Omental fat pad (tissue), 4 donors: ENCODE data around the gene GCDH. TPM values are rescaled to one million over a fixed set of nuclear protein-coding genes. Genes with fewer than 3 reads are reported as not detected.
A peak's percentile ranks its signal among the peaks of the same experiment; 100 is the strongest.

Experiments
- ATAC-seq: fragments of 150-250 bp; one replicate; pipeline ENCODE4 v1.9.1; 2016; ENCODE audit warnings: mild to moderate bottlenecking, moderate library complexity; ENCODE audit not compliant: low FRiP score
- DNase-seq: peaks from one replicate; pipeline ENCODE4 v3.0.0-alpha.2; 2019; ENCODE audit warnings: low spot score
- total RNA-seq, 4 donors: library from RNA; depleted of rRNA; stranded (reverse); fragments of >200 nt; gene quantifications; one replicate each; pipeline ENCODE4 v1.1.0, GENCODE V29; 2016
- TF ChIP-seq, protein P1 (sequence below), 3 donors: fragments of 450-650 bp; IDR thresholded peaks; one replicate each; pipeline ENCODE4 v1.5.1; 2016 to 2017; ENCODE audit warnings: antibody characterized with exemption in 3 of 3, mild to moderate bottlenecking in 3 of 3, moderate library complexity in 2 of 3

Gene GCDH
- total RNA-seq, 4 donors from 2014 or later: 36.1 to 51.4 (median 45.2) TPM

DNA sequence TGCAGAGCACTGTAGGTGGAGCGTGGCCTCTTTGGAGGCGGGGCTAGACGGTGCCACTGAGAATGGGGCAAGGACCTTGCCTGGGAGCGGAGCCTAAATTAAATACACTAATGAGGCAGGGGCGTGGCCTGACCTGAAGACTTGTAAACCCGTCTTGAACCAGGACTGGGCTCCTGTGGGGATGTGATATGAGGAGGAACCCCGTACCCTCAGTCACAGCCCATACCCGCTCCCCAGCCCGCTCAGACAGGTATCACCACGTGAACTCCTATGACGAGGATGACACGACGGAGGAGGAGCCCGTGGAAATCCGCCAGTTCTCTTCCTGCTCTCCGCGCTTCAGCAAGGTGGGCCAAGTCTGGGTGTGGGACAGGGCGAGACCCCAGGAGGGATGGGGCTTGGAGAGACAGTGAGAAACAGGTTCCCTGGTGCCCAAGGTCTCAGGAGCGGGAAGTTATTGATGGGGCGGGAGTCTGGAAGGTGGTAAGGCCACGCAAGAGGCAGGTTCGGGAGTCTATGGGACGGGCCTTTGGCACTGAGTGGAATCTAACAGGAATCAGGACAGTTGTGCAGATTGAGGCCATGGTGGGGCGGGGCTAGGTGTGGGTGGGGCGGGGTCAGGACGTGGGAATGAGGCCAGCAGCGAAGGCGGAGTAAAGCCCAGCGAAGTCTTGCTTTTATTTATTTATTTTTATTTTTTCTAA is 24.4 kb upstream of the GCDH start:
- ATAC-seq (no peak), DNase-seq (no peak)
- TF ChIP-seq, protein P1, sequence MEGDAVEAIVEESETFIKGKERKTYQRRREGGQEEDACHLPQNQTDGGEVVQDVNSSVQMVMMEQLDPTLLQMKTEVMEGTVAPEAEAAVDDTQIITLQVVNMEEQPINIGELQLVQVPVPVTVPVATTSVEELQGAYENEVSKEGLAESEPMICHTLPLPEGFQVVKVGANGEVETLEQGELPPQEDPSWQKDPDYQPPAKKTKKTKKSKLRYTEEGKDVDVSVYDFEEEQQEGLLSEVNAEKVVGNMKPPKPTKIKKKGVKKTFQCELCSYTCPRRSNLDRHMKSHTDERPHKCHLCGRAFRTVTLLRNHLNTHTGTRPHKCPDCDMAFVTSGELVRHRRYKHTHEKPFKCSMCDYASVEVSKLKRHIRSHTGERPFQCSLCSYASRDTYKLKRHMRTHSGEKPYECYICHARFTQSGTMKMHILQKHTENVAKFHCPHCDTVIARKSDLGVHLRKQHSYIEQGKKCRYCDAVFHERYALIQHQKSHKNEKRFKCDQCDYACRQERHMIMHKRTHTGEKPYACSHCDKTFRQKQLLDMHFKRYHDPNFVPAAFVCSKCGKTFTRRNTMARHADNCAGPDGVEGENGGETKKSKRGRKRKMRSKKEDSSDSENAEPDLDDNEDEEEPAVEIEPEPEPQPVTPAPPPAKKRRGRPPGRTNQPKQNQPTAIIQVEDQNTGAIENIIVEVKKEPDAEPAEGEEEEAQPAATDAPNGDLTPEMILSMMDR (IDR thresholded peaks at IDR 0.05): no peak

DNA sequence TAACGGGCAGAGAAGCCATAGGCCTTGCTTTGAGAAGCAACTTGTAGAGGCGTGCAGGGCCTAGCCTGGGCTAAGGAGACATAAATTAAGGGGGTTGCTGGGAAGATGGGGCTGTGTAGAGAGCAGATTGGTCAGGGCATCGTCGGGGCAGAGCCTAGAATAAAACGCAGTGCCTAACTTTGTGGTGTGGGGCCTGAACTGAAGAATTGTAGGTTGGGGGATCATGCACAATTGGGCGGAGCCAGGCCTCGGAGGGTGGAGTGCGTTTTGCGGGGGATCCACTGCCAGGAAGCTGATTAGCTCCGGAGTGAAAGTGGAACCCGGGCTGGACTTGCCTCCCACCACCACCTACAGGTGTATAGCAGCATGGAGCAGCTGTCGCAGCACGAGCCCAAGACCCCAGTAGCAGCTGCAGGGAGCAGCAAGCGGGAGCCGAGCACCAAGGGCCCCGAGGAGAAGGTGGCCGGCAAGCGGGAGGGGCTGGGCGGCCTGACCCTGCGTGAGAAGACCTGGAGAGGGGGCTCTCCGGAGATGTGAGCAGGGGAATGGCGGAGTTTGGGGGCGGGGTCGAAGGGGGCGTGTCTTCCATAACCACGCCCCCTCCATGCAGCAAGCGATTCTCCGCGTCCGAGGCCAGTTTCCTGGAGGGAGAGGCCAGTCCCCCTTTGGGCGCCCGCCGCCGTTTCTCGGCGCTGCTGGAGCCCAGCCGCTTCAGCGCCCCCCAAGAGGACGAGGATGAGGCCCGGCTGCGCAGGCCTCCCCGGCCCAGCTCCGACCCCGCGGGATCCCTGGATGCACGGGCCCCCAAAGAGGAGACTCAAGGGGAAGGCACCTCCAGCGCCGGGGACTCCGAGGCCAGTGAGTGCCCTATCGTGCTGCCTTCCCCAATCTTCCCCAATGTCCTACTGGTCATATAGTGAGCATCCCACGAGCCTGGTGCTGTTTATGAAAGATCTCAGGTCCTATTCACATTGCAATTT is 23.6 kb upstream of the GCDH start:
- TF ChIP-seq, protein P1 (IDR thresholded peaks at IDR 0.05): no peak
- DNase-seq: no peak
- ATAC-seq: peak; percentile 29

DNA sequence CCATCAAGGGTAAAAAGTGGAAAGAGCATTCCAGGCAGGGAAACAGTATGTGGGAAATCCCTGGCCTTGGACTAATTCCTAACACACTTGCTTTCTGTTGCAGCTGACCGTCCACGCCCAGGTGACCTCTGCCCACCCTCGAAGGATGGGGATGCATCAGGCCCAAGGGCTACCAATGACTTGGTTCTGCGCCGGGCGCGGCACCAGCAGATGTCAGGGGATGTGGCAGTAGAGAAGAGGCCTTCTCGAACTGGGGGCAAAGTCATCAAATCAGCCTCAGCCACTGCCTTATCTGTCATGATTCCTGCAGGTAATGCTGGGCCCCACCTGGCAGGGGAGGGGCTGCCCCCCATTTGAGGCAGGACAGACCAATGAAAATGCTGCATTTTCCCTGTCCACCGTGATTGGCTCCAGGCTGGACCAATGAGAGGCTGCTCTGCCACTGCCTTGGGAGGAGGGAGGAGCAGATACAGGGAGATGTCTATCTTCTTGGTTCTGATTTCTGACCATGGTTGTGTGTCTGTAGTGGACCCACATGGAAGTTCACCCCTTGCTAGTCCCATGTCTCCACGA is 22.3 kb upstream of the GCDH start:
- TF ChIP-seq, protein P1 (IDR thresholded peaks at IDR 0.05): no peak
- no peak for ATAC-seq

DNA sequence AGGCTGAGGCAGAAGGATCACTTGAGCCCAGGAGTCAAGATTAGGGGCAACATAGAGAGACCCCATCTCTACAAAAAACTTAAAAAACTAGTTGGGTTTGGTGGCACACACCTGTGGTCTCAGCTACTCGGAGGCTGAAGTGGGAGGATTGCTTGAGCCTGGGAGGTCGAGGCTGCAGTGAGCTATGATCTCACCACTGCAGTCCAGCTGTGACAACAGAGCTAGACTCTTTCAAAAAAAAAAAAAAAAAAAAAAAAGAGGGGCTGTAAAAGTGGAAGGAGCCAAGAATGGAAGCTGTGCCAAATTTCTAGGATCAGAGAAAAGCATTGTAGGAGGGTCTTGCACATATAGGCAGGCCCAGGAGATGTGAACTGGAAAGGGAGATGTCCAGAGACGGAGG is 19.3 kb upstream of the GCDH start:
- ATAC-seq (no peak), DNase-seq (no peak)
- TF ChIP-seq, protein P1 (IDR thresholded peaks at IDR 0.05): no peak

More for the DNA sequence above, 22.3 kb upstream of the GCDH start:
- DNase-seq: no peak

DNA sequence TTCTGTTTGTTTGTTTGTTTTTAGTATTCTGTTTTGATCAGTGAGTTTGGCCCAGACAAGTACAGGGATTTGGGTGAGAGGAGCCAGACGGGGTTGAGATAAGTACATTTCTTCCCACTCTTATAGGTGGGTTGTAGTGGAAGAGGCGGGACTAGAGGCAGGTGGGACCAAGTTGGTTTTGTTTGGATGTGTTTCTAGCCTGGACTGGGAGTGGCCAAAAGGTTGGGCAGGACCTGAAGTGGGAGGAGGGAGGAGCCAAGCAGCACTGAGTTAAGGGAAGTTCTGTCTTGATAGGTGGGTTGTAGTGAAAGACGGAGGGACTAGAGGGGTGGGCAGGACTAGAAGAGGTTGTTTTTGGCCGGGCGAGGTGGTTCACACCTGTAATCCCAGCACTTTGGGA is 18.7 kb upstream of the GCDH start:
- no peak for DNase-seq
- ATAC-seq: no peak
- TF ChIP-seq, protein P1 (IDR thresholded peaks at IDR 0.05): no peak

DNA sequence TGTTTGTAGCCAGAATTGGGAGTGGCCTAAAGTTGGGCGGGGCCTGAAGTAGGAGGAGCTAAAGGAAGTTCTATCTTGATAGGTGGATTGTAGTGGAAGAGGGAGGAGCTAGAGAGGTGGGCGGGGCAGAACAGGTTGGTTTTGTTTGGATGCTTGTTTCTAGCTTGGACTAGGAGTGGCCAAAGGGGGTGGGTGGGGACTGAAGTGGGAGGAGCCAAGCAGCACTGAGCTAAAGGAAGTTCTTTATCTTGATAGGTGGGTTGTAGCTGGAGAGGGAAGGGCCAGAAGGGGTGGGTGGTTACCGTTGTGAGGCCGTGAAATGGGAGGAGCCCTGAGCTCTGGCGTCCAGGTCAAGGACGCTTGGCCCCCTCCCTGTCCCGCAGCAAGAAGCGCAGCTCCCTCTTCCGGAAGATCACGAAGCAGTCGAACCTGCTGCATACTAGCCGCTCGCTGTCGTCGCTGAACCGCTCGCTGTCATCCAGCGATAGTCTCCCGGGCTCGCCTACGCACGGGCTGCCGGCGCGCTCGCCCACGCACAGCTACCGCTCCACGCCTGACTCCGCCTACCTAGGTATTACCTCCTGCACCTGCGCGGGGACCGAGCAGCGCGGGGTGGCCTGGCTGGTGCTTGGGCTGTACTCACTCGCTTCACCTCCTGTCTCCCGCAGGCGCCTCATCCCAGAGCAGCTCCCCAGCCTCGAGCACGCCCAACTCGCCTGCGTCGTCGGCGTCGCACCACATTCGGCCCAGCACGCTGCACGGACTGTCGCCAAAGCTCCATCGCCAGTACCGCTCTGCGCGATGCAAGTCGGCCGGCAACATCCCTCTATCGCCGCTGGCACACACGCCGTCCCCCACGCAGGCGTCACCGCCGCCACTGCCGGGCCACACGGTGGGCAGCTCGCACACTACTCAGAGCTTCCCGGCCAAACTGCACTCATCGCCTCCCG is 17.7 kb upstream of the GCDH start:
- ATAC-seq: peak; percentile 67
- DNase-seq: peak; percentile 34
- TF ChIP-seq, protein P1 (IDR thresholded peaks at IDR 0.05): no peak
